NCI-H2227 (cell line): ENCODE data around the gene COL26A1.
"Not testable (repeated sequence)": the region's sequence is repeated elsewhere in the genome, so short reads cannot be mapped to it uniquely, and the experiment has no call there.

Experiments used
- DNase-seq: peaks from one replicate; lab custom pipeline; 2025; ENCODE audit not compliant: unreplicated experiment; lab: John Stamatoyannopoulos, UW

COL26A1 gene

GRCh38 chr7:101490439-101490838 is 127.8 kb downstream of the COL26A1 start:
- not testable (repeated sequence) for DNase-seq

- DNase-seq, result not testable (repeated sequence)
Observed at GRCh38 chr7:101491442-101491841, 128.8 kb downstream of the COL26A1 start.

- peak; percentile 79 for DNase-seq
Observed at GRCh38 chr7:101494602-101495329, 132.1 kb downstream of the COL26A1 start.

GRCh38 chr7:101496017-101496416 is 133.3 kb downstream of the COL26A1 start:
- no peak for DNase-seq

GRCh38 chr7:101501351-101501750 is 138.7 kb downstream of the COL26A1 start:
- DNase-seq, result no peak

- DNase-seq, result no peak
Observed at GRCh38 chr7:101502466-101503098, 139.9 kb downstream of the COL26A1 start.

- not testable (repeated sequence) for DNase-seq
Observed at GRCh38 chr7:101505510-101505909, 142.8 kb downstream of the COL26A1 start.

GRCh38 chr7:101506531-101506930 is 143.9 kb downstream of the COL26A1 start:
- DNase-seq, result no peak

GRCh38 chr7:101507327-101507726 is 144.7 kb downstream of the COL26A1 start:
- no peak for DNase-seq

GRCh38 chr7:101507791-101508252 is 145.1 kb downstream of the COL26A1 start:
- peak; percentile 93 for DNase-seq

GRCh38 chr7:101510297-101510696 is 147.6 kb downstream of the COL26A1 start:
- no peak for DNase-seq

- no peak for DNase-seq
Observed at GRCh38 chr7:101511965-101512364, 149.3 kb downstream of the COL26A1 start.

GRCh38 chr7:101516851-101517250 is 154.2 kb downstream of the COL26A1 start:
- DNase-seq, result no peak

GRCh38 chr7:101517304-101517703 is 154.6 kb downstream of the COL26A1 start:
- DNase-seq, result no peak

- no peak for DNase-seq
Observed at GRCh38 chr7:101518336-101518735, 155.7 kb downstream of the COL26A1 start.

- no peak for DNase-seq
Observed at GRCh38 chr7:101519324-101520023, 156.8 kb downstream of the COL26A1 start.

- no peak for DNase-seq
Observed at GRCh38 chr7:101521430-101521925, 158.8 kb downstream of the COL26A1 start.

- DNase-seq, result no peak
Observed at GRCh38 chr7:101522021-101522420, 159.3 kb downstream of the COL26A1 start.

GRCh38 chr7:101527844-101528667 is 165.4 kb downstream of the COL26A1 start:
- DNase-seq, result no peak

GRCh38 chr7:101529560-101529959 is 166.9 kb downstream of the COL26A1 start:
- DNase-seq, result no peak
